ENCODE results near the gene TRIM52.

GRCh38 chr5:181259283-181259682 is 1.7 kb downstream of the TRIM52 start:
- TF ChIP-seq EP300 (IDR thresholded peaks at IDR 0.05; ENCODE audit: borderline replicate concordance) (no peak), TAF1 (IDR thresholded peaks at IDR 0.05; ENCODE audit: low read depth) (no peak), REST (IDR thresholded peaks at IDR 0.05; ENCODE audit: low read depth) (no peak), EGR1 (IDR thresholded peaks at IDR 0.05) (no peak), TEAD4 (IDR thresholded peaks at IDR 0.05) (no peak), CEBPB (IDR thresholded peaks at IDR 0.05) (no peak), CREB1 (IDR thresholded peaks at IDR 0.05; ENCODE audit: low read depth) (no peak), RAD21 (IDR thresholded peaks at IDR 0.05; ENCODE audit: low read depth) (no peak), TCF12 (IDR thresholded peaks at IDR 0.05; ENCODE audit: low read depth) (no peak)
- TF ChIP-seq, protein P1, sequence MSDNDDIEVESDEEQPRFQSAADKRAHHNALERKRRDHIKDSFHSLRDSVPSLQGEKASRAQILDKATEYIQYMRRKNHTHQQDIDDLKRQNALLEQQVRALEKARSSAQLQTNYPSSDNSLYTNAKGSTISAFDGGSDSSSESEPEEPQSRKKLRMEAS (IDR thresholded peaks at IDR 0.05) = no peak
- TF ChIP-seq, protein P2, sequence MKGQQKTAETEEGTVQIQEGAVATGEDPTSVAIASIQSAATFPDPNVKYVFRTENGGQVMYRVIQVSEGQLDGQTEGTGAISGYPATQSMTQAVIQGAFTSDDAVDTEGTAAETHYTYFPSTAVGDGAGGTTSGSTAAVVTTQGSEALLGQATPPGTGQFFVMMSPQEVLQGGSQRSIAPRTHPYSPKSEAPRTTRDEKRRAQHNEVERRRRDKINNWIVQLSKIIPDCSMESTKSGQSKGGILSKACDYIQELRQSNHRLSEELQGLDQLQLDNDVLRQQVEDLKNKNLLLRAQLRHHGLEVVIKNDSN (IDR thresholded peaks at IDR 0.05) = no peak

All from Ishikawa (cell line).